ENCODE results near the gene DENND6B. TPM values are rescaled to one million over a fixed set of nuclear protein-coding genes. Genes with fewer than 3 reads are reported as not detected.

DENND6B gene
- total and polyA plus RNA-seq, 2 donors (not counting 3 experiments of a cell fraction or from before 2014, with no cell fraction given) = 4.1 to 5.9 TPM

DNA sequence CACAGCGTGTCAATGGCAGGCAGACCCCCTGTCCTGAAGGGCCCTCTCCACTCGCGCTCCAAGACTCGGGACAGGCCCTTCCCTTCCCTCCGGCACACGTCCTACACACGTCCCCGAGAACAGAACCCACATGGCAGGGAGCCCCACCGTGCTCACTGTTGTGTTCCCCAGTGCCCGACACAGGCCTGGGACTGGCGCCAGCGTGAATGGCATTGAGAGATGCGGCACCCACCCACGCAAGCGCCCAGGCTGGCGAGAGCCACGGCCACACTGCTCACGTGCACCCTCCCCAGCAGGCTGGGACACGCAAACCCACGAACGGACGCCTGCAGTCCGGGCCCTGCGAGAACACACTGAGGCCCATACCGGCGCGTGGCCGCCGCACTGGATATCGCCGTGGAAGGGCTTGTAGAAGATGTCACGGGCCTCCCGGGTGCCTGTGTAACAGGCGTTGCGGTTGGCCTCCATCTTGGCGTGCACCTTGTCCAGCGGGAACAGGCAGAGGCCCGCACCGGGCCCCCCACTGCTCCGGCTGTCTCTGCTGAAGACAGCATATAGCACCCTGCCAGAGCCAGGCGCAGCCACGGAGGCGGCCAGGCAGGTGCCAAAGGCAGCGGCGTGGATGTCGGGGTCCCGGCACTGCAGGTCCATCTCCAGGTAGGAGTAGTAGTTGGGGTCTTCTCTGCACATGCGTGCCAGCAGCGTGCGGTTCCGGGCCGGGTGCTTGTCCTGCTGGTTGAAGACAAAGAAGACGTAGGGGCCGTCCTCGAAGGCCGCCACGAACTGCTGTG, 37.5 kb downstream of the DENND6B start:
- POLR2A ChIA-PET = no interaction called here
- H3K4me3 ChIP-seq (replicated peaks in 1 of 3; ENCODE audit: insufficient read depth in 1 of 3, low read depth in 1 of 3, low read length in 3 of 3) = no peak overlapping the region
- H3K9me1 ChIP-seq (replicated peaks; ENCODE audit: control insufficient read depth, extremely low read depth, insufficient read depth, low read length) = no peaks in the 10 kb centered on the region
- H3K9ac ChIP-seq (replicated peaks; ENCODE audit: extremely low read depth, insufficient read depth, low read length) = no peak overlapping the region
- TF ChIP-seq EZH2 (IDR thresholded peaks at IDR 0.05; ENCODE audit: borderline replicate concordance, low read depth, low read length, severe bottlenecking) (no peak), POLR2AphosphoS5 (IDR thresholded peaks at IDR 0.05; ENCODE audit: insufficient read depth, low read depth, low read length) (no peak), GATA2 (IDR thresholded peaks at IDR 0.05; ENCODE audit: insufficient read depth, insufficient read length, low read depth, low read length) (no peak), FOS (IDR thresholded peaks at IDR 0.05; ENCODE audit: borderline replicate concordance, insufficient read depth, low read length) (no peak), JUN (IDR thresholded peaks at IDR 0.05; ENCODE audit: borderline replicate concordance, insufficient read depth, insufficient read length, low read depth) (no peak), POLR2A (IDR thresholded peaks at IDR 0.05; ENCODE audit: low read depth, low read length) (no peak), MYC (IDR thresholded peaks at IDR 0.05; ENCODE audit: low read depth, low read length) (no peak)
- TF ChIP-seq, protein P1, sequence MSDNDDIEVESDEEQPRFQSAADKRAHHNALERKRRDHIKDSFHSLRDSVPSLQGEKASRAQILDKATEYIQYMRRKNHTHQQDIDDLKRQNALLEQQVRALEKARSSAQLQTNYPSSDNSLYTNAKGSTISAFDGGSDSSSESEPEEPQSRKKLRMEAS (IDR thresholded peaks at IDR 0.05; ENCODE audit: insufficient read depth, insufficient read length) = no peak
- TF ChIP-seq, protein P2, sequence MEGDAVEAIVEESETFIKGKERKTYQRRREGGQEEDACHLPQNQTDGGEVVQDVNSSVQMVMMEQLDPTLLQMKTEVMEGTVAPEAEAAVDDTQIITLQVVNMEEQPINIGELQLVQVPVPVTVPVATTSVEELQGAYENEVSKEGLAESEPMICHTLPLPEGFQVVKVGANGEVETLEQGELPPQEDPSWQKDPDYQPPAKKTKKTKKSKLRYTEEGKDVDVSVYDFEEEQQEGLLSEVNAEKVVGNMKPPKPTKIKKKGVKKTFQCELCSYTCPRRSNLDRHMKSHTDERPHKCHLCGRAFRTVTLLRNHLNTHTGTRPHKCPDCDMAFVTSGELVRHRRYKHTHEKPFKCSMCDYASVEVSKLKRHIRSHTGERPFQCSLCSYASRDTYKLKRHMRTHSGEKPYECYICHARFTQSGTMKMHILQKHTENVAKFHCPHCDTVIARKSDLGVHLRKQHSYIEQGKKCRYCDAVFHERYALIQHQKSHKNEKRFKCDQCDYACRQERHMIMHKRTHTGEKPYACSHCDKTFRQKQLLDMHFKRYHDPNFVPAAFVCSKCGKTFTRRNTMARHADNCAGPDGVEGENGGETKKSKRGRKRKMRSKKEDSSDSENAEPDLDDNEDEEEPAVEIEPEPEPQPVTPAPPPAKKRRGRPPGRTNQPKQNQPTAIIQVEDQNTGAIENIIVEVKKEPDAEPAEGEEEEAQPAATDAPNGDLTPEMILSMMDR (IDR thresholded peaks at IDR 0.05; ENCODE audit: extremely low read depth in 1 of 2, insufficient read depth in 1 of 2, low read depth in 1 of 2, low read length in 2 of 2) = no peak
- no peak for DNase-seq (ENCODE audit: low read depth, low spot score)
- BruUV-seq (replicated peaks) = no TSS peak
- FAIRE-seq = no peak
- H3K4me2 ChIP-seq (ENCODE audit: insufficient read depth, low read length) = no peak overlapping the region
- no peaks in the 10 kb centered on the region for H4K20me1 ChIP-seq (replicated peaks; ENCODE audit: control insufficient read depth, extremely low read depth, insufficient read depth, low read length)
- H3K4me1 ChIP-seq (ENCODE audit: control insufficient read depth, extremely low read depth, insufficient read depth, low read length) = peaks cover 15% of the 10 kb centered on the region
- no peaks in the 10 kb centered on the region for H3K9me3 ChIP-seq (replicated peaks; ENCODE audit: control insufficient read depth, insufficient read depth, low read length)
- peaks cover 48% of the 10 kb centered on the region for H3K79me2 ChIP-seq (ENCODE audit: control insufficient read depth, insufficient read depth, low read length)
- intact Hi-C loops (cut with micrococcal nuclease) = no loop called here
- no peak overlapping the region for H3K27ac ChIP-seq (ENCODE audit: insufficient read depth, low read depth, low read length)
- H3K36me3 ChIP-seq (ENCODE audit: control insufficient read depth in 2 of 2, extremely low read depth in 1 of 2, insufficient read depth in 2 of 2, low read length in 2 of 2) = peaks cover 17 to 62% of the 10 kb centered on the region in 2 experiments
- H2AFZ ChIP-seq (ENCODE audit: low read depth, low read length) = no peak overlapping the region
- CTCF ChIA-PET = interaction anchor here (1.3 to 5.8 kb wide), 2 partner anchors 13 to 38 kb away, joined by 4 to 29 read pairs; partner anchors contain the start of gene DENND6B
- H3K27me3 ChIP-seq (ENCODE audit: control insufficient read depth in 2 of 2, insufficient read depth in 2 of 2, low read length in 2 of 2) = no peaks in the 10 kb centered on the region
- dilution Hi-C loops (cut with MboI; ENCODE audit: extremely low pct_ligation_motif_present, low sequenced_read_pairs) = no loop called here

All from endothelial cell of umbilical vein (primary cell).